Measurements from ENCODE around the gene PARD3B. TPM values are rescaled to one million over a fixed set of nuclear protein-coding genes. Genes with fewer than 3 reads are reported as not detected.

The PARD3B gene
- total and polyA plus RNA-seq, 3 donors from 2014 or later, result 14.6 to 36.8 (median 29.6) TPM

GRCh38 chr2:205662206-205662965 is 1117.1 kb downstream of the PARD3B start:
- intact Hi-C loops (cut with DNase I; ENCODE audit: low total_unique reads), result no loop called here
- no peak for DNase-seq
- no peaks in the 10 kb centered on the region for H3K36me3 ChIP-seq (ENCODE audit: low read depth, missing control alignments)
- H3K27ac ChIP-seq, result no peak overlapping the region
- H3K4me3 ChIP-seq, result no peak overlapping the region
- H3K4me1 ChIP-seq, result no peaks in the 10 kb centered on the region
- 95 to 96% methylated on average over 3 of the region's 3 CpGs for WGBS, 2 donors
- no peaks in the 10 kb centered on the region for H3K27me3 ChIP-seq
- H3K9me3 ChIP-seq, result no peaks in the 10 kb centered on the region
- TF ChIP-seq POLR2A (IDR thresholded peaks at IDR 0.05) (no peak), CTCF (IDR thresholded peaks at IDR 0.05) (no peak)

- Histone ChIP-seq H3K4me3 (no peak overlapping the region), H3K36me3 (ENCODE audit: low read depth, missing control alignments) (no peaks in the 10 kb centered on the region), H3K9me3 (no peaks in the 10 kb centered on the region), H3K27me3 (no peaks in the 10 kb centered on the region), H3K27ac (no peak overlapping the region), H3K4me1 (no peaks in the 10 kb centered on the region)
- DNase-seq, result no peak
- WGBS, 2 donors, result 92 to 96% methylated on average over 2 of the region's 2 CpGs
- intact Hi-C loops (cut with DNase I; ENCODE audit: low total_unique reads), result no loop called here
- no peak for TF ChIP-seq POLR2A (IDR thresholded peaks at IDR 0.05)
- TF ChIP-seq CTCF (IDR thresholded peaks at IDR 0.05), result no peak
Observed at GRCh38 chr2:205665791-205666190, 1120.5 kb downstream of the PARD3B start.

Small RNAs within 50 kb of the gene (small RNA-seq; reads per million reads assigned to genes)
- 0 reads per million in 2 donors for gene AC008171.1
